Left renal pelvis (tissue), 4 donors: ENCODE data around the gene ZNF879. TPM values are rescaled to one million over a fixed set of nuclear protein-coding genes. Genes with fewer than 3 reads are reported as not detected.

Experiments
- DNase-seq, 4 donors: peaks; one replicate each; pipeline ENCODE4 v3.0.0-alpha.2; 2013; ENCODE audit warnings: low read depth in 4 of 4, low spot score in 3 of 4
- polyA plus RNA-seq, 4 donors: library from polyadenylated mRNA; unstranded; fragments of 120-200 nt; gene quantifications; one replicate each; pipeline ENCODE4 v1.2.1, GENCODE V29; 2013; ENCODE audit not compliant: insufficient read length in 4 of 4

ZNF879 gene
- polyA plus RNA-seq, 4 donors: 5.6 to 10.5 (median 7.7) TPM

DNA sequence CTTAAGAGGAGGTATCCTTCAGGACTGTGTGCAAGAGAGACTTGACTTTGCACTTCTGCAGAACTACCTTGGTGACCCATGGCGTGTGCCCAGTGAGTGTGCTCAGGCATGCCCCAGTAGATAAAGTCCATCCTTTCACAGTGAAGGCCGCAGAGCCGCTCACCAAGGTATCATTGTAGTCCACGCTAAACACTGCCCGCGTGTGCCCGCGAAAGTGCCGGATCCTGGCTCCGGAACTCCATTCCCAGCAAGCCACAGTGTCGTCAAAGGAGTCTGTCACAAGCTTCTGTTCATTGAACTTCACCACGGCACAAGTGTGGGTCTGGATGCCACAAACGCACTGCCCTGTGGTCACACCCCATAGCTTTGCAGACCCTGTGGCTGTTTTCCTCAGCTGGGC lies 25.2 kb upstream of the ZNF879 start:
- no peak for DNase-seq

DNA sequence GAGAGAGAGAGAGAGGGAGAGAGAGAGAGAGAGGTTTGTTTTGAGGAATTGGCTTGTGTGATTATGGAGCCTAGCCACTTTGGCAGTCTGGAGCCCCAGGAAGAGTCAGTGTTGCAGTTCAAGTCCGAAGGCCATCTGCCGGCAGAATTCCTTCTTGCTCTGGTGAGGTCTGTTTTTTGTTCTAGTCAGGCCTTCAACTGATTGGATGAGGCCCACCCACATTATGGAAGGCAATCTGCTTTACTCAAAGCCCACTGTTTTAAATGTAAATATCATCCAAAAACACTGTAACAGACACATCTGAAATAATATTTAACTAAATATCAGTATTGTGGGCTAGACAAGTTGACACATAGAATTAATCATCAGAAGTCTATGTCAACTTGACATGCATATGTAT lies 17.0 kb upstream of the ZNF879 start:
- DNase-seq: no peak

DNA sequence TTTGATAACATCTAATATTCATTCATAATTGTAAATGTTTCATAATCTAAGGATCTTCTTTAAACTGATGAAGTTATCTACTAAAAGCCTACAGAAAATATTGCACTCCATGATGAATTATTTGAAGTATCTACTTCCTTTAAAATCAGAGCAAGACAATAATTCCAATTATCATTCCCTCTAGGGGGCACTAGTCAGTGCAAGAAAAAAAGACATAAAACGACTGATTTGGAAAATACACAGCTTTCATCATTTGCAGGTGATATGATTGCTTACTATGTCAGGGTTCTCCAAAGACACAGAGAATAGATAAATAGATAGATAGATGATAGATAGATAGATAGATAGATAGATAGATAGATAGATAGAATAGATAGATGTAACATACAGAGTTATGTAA lies 14.9 kb upstream of the ZNF879 start:
- DNase-seq: no peak

- no peak for DNase-seq
Measured at GRCh38 chr5:179033004-179033580, 9.5 kb downstream of the ZNF879 start.

GRCh38 chr5:179044765-179045164 lies 21.2 kb downstream of the ZNF879 start:
- DNase-seq: no peak

GRCh38 chr5:179051784-179052183 lies 28.2 kb downstream of the ZNF879 start:
- DNase-seq: no peak

DNA sequence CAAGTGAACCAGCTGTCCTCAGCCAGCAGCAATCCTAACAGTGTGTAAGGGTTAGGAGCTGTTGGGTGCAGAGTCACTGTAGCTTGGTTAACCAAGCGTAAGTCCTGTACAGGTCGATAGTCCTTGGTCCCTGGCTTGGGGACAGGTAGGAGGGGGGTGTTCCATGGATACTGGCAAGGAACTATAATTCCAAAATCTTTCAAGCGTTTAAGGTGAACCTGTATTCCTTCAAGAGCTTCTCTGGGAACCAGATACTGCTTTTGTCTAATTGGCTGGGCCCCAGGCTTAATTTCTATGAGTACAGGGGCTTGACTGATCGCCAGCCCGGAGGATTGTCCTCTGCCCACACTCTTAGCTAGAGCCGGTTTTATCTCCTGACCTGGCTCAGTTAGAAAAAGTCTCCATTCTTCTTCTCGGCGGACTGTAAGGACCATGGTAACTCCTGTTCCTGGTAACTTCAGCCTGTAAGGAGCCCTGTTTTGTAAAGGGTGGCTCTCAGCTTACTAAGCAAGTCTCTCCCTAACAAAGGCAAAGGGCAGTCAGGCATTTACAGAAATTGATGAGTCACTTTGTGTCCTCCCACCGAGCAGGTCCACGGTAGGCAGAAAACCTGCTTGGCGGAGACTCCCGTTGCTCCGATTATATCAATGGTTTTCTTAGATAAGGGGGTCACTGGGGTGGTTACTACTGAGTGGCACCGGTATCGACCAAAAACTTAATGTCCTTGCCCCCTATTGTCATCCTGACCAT lies 30.6 kb downstream of the ZNF879 start:
- DNase-seq: no peak

- DNase-seq: no peak
Measured at GRCh38 chr5:179054876-179055275, 31.3 kb downstream of the ZNF879 start.

- no peak for DNase-seq
Measured at GRCh38 chr5:179055436-179055835, 31.8 kb downstream of the ZNF879 start.

GRCh38 chr5:179055841-179056240 lies 32.2 kb downstream of the ZNF879 start:
- DNase-seq: no peak

GRCh38 chr5:179060116-179061008 lies 36.8 kb downstream of the ZNF879 start, which contains the start of gene ZNF354C:
Gene ZNF354C, plus strand, starts transcription at chr5:179060373. Its CDS starts 1,696 bp downstream, at chr5:179062069.
- DNase-seq: peak; percentile 81 to 87 (median 82)

DNA sequence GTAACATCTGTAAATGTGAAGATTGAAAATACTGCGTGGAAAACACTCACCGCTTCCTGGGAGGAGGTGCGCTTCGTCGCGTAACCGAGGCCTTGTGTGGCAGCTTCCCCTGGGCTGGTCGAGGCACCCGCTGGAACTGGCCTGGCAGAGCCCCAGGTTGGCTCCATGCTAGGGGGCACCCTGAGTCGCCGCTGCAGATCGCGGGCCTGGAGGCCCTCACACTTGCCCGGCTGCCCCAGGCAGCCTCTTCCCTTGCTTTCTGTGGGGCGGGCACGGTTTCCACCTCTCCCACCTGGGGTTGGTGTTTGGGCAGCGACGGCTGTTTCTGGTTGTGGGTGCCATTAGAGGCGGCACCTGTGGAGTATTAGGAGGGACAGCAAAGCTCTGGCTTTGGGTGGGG lies 37.4 kb downstream of the ZNF879 start:
- no peak for DNase-seq

DNA sequence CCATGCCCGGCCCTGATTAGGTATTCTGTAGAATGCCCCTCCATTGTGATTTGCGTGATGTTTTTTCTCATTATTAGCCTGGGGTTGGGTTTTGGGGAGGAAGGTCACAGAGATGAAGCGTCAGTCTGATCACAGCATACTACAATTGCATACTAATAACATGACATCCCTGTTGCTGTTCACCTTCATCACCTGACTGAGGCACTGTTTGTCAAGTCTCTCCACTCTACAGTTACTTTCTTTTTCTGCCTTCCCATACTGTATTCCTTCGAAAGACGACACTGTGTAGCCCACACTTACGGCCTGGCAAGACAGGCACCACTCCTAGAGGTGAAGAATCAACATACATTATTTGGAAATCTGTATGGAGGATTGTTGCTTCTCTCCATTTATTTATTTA lies 42.1 kb downstream of the ZNF879 start:
- no peak for DNase-seq

DNA sequence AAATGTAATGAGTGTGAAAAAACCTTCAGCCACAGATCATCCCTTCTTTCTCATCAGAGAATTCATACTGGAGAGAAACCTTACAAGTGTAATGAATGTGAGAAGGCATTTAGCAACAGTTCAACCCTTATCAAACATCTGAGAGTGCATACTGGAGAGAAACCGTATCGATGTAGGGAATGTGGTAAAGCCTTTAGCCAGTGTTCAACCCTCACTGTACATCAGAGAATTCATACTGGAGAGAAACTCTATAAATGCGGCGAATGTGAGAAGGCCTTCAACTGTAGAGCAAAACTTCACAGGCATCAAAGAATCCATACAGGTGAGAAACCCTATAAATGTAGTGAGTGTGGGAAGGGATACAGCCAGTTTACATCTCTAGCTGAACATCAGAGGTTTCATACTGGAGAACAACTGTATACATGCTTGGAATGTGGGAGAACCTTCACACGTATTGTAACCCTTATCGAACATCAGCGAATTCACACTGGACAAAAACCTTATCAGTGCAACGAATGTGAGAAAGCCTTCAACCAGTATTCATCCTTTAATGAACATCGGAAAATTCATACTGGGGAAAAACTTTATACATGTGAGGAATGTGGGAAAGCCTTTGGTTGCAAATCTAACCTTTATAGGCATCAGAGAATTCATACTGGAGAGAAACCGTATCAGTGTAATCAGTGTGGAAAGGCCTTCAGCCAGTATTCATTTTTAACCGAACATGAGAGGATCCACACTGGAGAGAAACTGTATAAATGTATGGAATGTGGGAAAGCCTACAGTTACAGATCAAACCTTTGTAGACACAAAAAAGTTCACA lies 55.8 kb downstream of the ZNF879 start:
- DNase-seq: no peak

- no peak for DNase-seq
Measured at GRCh38 chr5:179080724-179081123, 57.1 kb downstream of the ZNF879 start.

Other genes starting within 250 kb of the ZNF879 start
- gene ZNF354B, start 163.9 kb upstream of the ZNF879 start, polyA plus RNA-seq: 10 to 100 TPM; 21.3 to 30.8 (median 23.6) TPM
- gene ZFP2, start 127.9 kb upstream of the ZNF879 start, polyA plus RNA-seq: 1 to 10 TPM; 4.7 to 9.2 (median 8.0) TPM
- gene ZNF454, start 82.6 kb upstream of the ZNF879 start, polyA plus RNA-seq: 1 to 10 TPM; 5.8 to 8.4 (median 6.7) TPM
- 1 to 10 TPM in 2 of 4 donors, under 1 TPM in 2; 0.49 to 1.4 (median 0.82) TPM for gene GRM6, start 28.5 kb upstream of the ZNF879 start, polyA plus RNA-seq
- gene ZNF354C, start 36.6 kb downstream of the ZNF879 start, polyA plus RNA-seq: 10 to 100 TPM; 15.7 to 22.4 (median 19.3) TPM